K562 (cell line): Measurements from ENCODE around the gene CCN5.

ENCODE experiments used
- JUNB ChIP-seq: fragments of 450-650 bp; formaldehyde crosslinking; conservative IDR thresholded peaks from 2 replicates; pipeline ENCODE4 v1.4.0; 2020; ENCODE audit warnings: mild to moderate bottlenecking
- NFE2L1 ChIP-seq: fragments of 450-650 bp; IDR thresholded peaks from 2 replicates; pipeline ENCODE4 v1.6.1; 2016; ENCODE audit warnings: missing genetic modification characterization, low read depth, mild to moderate bottlenecking, missing compliant biosample characterization, moderate library complexity, borderline replicate concordance

GRCh38 chr20:44743080-44743701, 28.0 kb downstream of the CCN5 start:
- TF ChIP-seq NFE2L1 (tag) (no peak), JUNB (CRISPR knock-in tag) (no peak)
